ENCODE results near the gene SAMD9.
"Not testable (repeated sequence)": the region's sequence is repeated elsewhere in the genome, so short reads cannot be mapped to it uniquely, and the experiment has no call there.

Gene SAMD9

GRCh38 chr7:93117852-93118530 lies at the start of gene SAMD9:
Gene SAMD9, minus strand, starts transcription at chr7:93117979. Its CDS starts 11,882 bp downstream, at chr7:93106097.
- DNase-seq (ENCODE audit: low spot score), result peak; percentile 94

DNA sequence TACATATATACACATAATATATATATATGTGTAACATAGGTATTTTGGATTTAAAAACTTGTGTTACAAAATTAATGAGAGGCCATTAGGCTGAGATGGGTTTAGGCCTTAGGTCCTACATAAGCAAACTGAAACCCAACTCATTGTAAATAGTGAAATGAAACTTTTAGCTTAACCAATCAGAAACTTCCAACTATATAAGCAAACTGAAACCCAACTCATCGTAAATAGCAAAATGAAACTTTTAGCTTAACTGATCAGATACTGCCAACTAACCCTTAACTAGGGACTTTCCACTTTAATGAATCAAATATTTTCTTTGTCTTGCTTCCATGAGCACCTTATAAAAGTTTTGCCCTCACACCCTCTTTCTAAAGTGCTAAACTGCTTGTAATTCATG lies 47.7 kb upstream of the SAMD9 start:
- DNase-seq (ENCODE audit: low spot score), result no peak

DNA sequence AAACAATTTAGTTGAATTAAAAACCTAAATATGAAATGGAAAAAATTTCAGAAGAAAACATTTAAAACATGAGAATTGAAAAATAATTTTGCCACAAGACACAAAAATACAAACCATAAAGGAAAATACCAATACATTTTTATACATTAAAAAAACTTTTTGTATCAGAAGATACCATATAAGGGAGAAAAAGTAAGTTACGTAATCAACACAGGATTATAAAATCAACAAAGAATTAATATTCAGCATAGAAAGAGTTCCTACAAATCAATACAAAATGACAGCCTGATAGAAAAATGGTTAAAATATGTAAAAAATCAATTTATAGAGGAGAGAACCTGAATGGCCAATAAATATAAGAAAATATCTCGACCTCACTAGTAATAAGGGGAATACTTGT lies 47.0 kb upstream of the SAMD9 start:
- no peak for DNase-seq (ENCODE audit: low spot score)

DNA sequence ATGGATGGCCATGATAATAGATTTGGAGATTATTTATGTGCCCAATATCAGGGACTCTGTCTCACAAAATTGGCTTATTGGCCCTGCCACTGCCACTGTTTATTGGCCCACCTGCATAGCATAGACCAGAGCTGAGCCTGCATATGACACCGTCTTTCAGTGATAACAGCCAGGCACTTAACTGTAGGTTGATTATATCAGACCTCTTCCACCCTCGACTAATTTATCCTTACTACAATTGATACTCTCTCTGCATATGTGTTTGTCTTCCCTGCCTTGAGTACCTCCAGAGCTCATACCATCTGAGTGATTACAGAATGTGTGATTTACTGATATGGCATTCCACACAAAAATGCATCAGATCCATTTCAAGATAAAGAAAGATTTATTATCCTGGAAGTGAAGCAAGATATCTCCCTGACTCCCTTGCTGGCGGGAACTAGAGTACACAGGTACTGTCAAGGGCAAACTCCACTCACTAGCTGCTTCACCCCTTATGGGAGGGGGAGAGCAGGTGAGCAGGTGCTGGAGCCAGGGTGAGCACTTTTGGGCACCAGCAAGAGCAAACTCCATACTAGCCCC lies 43.5 kb upstream of the SAMD9 start:
- no peak for DNase-seq (ENCODE audit: low spot score)

- peak; percentile 4 for DNase-seq (ENCODE audit: low spot score)
These were observed 42.6 kb upstream of the SAMD9 start for GRCh38 chr7:93160410-93160809.

GRCh38 chr7:93159490-93159889 lies 41.7 kb upstream of the SAMD9 start:
- no peak for DNase-seq (ENCODE audit: low spot score)

DNA sequence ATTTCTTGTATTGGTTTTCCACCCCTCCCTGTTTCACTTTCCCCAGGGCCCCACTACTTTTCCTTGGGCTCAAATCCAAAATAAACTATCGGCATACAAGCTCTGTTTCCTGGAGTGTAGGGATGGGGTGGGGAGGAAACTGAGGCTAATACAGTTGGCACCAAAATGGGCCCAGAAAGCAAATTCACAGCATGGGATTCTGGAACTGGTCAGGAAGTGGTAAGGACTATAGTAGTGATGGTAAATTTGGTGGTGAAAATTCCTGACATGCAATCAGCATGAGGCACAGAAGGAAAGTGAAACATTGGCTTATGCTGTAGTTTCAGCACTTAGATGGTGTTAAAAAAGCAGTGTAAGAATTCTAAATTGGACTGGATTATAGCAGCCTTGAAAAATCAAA lies 39.1 kb upstream of the SAMD9 start:
- no peak for DNase-seq (ENCODE audit: low spot score)

DNA sequence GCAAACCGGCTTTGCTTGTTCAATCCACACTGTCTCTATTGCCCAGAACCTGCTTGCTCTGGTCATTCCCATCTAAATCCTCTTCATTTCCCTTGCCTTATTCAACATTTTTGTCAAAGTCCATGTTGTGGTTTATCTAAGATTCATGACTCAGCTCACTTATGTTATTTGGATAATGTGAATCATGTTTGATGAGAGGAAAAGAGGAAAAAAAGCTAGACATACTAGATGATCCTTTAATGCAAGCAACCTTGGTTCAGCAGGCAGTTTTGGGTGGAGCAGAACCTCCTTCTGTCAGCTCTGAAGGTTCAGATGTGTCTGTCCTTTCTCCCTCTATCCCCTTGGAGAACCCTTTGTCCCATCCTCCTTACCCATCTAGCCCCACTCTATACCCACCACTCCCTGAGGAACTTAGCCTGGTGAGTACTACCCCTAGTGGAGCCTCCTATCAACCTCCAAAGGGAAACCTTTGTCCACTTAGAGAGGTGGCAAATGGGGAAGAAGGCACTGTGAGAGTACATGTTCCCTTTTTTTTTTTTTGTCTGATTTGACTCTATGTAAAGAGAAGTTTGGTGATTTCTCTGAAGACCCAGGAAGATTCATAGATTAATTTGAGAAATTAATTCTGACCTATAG lies 32.5 kb upstream of the SAMD9 start:
- DNase-seq (ENCODE audit: low spot score), result peak; percentile 28

DNA sequence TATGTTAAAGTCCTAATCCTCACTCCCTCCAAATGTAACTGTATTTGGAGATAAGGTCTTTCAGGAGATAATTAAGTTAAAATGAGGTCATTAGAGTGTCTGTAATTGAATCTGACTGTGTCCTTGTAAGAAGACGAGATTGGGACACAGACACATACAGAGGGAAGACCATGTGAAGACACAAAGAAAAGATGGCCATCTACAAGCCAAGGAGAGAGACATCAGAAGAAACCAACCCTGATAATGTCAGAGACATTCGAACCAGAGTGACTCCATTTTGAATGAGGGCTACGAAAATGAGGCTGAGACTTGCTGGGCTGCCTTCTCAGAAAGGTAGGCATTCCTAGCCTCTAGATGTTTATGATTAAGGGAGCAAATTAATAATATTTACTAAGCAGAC lies 30.9 kb upstream of the SAMD9 start:
- no peak for DNase-seq (ENCODE audit: low spot score)

GRCh38 chr7:93148144-93148543 lies 30.4 kb upstream of the SAMD9 start, which contains the start of gene SAMD9L:
Gene SAMD9L, minus strand, starts transcription at chr7:93148385. Its CDS starts 12,414 bp downstream, at chr7:93135971.
- peak; percentile 53 for DNase-seq (ENCODE audit: low spot score)

DNA sequence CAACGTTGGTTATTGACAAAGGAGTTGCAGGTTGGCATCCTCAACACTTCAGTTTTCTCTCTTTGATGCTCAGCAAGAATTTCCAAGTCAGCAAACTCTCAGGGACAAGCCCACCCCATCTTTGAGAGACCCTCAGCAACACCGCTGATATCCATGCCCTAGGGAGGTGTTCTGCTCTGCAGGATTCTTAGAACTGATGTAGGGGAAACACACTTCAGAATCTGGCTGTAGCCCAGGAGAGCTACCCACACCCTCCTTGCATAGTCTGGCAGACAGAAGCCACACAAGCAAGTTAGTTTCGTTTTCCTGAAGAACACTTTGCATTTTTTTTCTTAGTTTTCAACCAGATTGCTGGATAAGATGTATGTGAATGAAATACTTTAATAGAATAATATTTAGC lies 29.6 kb upstream of the SAMD9 start:
- DNase-seq (ENCODE audit: low spot score), result peak; percentile 45

DNA sequence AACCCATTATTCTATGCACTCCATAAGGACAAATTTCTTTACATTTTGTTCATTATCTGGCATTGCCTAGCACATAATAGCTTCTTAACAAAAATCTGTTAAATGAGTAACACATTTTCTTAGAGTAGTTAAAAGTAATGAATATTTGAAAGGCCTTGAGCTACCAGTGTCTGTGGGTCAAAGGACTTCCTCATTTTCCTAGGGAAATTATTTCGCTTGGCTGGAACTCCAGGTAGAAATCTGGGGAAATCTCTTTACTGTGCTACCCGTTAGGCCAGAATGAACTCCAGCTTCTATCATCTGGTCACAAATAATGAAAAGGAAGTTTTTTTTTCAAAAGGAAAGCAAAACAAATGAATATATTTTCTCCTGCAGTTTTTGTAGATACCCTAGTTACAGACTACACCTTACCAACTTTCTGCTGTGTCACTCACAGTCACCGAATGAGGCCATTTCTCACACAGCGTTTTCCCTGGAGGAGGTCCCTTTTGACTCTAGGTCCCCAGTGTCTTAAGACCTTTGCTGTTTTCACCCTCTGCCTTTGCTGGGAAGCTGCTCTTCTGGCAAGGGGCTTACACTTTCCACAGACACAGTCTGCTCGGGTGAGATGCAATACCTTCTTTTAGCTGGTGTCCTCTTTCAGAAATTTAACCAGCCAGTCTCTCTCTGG lies 28.8 kb upstream of the SAMD9 start:
- DNase-seq (ENCODE audit: low spot score), result no peak

GRCh38 chr7:93146036-93146435 lies 28.3 kb upstream of the SAMD9 start:
- no peak for DNase-seq (ENCODE audit: low spot score)

DNA sequence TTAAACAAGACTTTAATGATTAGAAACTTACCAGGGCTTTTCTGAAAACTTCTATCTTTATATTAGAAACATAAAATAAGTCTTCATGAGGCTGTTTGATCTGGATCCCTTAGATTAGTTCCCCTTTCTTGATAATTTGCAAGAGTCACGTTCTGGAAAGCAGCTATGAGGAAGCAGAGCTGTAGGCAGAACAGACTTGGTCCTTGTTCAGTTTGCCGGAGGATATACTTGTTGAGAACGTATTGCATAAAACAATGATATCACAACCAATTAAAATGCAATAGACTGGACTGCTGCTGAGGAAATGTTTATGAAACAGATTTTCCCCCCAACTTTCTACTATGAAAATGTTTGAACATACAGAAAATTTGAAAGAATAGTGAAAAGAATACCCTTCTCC lies 27.6 kb upstream of the SAMD9 start:
- no peak for DNase-seq (ENCODE audit: low spot score)

- DNase-seq (ENCODE audit: low spot score), result peak; percentile 44
These were observed 24.3 kb upstream of the SAMD9 start for GRCh38 chr7:93142127-93142526.

- no peak for DNase-seq (ENCODE audit: low spot score)
These were observed 22.9 kb upstream of the SAMD9 start for GRCh38 chr7:93140582-93141191.

GRCh38 chr7:93138576-93138975 lies 20.8 kb upstream of the SAMD9 start:
- DNase-seq (ENCODE audit: low spot score), result no peak

- DNase-seq (ENCODE audit: low spot score), result no peak
These were observed 15.2 kb upstream of the SAMD9 start for GRCh38 chr7:93133005-93133404.

DNA sequence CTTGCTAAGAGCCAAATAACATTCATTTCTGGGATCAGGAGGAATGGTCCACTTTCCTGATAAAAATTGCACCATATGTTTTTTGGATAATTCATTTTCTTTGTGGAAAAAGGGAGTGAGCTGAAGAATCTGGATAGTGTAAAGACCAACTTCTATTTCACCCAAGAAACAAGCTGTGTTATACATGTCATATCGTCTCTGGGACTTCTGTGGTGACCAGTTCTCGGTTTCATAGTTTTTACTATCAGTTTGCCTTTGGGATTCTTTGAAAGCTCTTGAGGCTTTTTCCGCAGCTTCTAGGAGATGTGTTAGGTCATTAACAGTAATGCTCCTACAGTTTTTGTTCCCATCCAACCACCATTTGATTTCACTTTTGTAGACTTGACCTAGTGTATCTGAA lies 14.4 kb upstream of the SAMD9 start:
- DNase-seq (ENCODE audit: low spot score), result no peak

- not testable (repeated sequence) for DNase-seq (ENCODE audit: low spot score)
These were observed 9.2 kb upstream of the SAMD9 start for GRCh38 chr7:93126954-93127353.

- not testable (repeated sequence) for DNase-seq (ENCODE audit: low spot score)
These were observed 5.8 kb upstream of the SAMD9 start for GRCh38 chr7:93123532-93123931.
